Neural progenitor cell (in vitro differentiated cells): ENCODE measurements around the gene NAT9.

Experiments
- CTCF ChIP-seq: fragments of 200-600 bp; sonication (generic); IDR thresholded peaks from 2 replicates; pipeline ENCODE4 v1.5.1; 2017; ENCODE audit warnings: antibody characterized with exemption, mild to moderate bottlenecking
- EZH2 ChIP-seq: fragments of 200-600 bp; sonication (generic); IDR thresholded peaks from 2 replicates; pipeline ENCODE4 v1.6.1; 2017; ENCODE audit warnings: antibody characterized with exemption, mild to moderate bottlenecking, moderate library complexity

- TF ChIP-seq EZH2 = no peak
- TF ChIP-seq CTCF = no peak
Measured at GRCh38 chr17:74822335-74822938, 46.3 kb upstream of the NAT9 start.
